ENCODE results near the gene MED29.

MED29 gene

GRCh38 chr19:39412867-39413271 lies 21.7 kb downstream of the MED29 start:
- TF ChIP-seq CTCF (IDR thresholded peaks at IDR 0.05; ENCODE audit: insufficient read depth, low read depth, low read length, missing control alignments) = no peak
- no peak for DNase-seq (ENCODE audit: low read depth)

GRCh38 chr19:39413272-39413910 lies 22.2 kb downstream of the MED29 start:
- peak overlapping the region; percentile 86 for H3K4me3 ChIP-seq (ENCODE audit: low read depth, low read length)
- no peak for TF ChIP-seq CTCF (IDR thresholded peaks at IDR 0.05; ENCODE audit: insufficient read depth, low read depth, low read length, missing control alignments)
- peak; percentile 56 for DNase-seq (ENCODE audit: low read depth)

More at GRCh38 chr19:39412867-39413271, 21.7 kb downstream of the MED29 start:
- peak overlapping the region; percentile 86 for H3K4me3 ChIP-seq (ENCODE audit: low read depth, low read length)

DNA sequence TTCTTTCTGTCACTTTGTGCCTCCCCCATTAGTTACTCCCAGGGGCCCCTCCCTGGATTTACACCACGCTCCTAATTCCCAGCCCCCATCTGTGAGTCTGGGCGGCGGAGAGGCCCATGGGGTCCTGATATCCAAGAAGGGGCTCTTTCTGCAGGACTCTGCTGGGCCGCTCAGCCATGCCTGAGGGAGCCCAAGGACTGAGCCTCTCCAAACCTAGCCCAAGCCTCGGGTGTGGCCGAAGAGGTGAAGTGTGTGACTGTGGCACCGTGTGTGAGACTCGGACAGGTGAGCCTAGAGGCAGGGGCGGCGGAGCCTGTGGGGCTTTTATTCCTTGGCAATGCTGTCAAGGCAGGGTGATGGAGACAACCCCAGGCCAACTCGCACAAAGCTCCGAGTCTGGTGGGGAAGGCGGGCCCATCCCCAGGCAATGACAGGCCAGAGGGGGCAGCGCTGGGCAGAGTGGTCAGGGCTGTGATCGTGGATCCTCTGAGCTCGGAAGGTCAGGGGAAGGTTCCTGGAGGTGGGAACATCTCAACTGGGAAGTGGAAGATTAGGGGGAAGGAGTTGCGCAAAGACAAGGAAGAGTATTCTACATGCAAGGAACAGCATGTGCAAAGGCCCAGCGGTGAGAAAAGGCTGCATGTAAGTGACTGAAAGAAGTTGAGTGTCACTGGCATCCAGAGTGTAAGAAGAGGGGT lies 22.9 kb downstream of the MED29 start:
- no peak for DNase-seq (ENCODE audit: low read depth)
- peak; percentile 11 for TF ChIP-seq CTCF (IDR thresholded peaks at IDR 0.05; ENCODE audit: insufficient read depth, low read depth, low read length, missing control alignments)
- H3K4me3 ChIP-seq (ENCODE audit: low read depth, low read length) = peak overlapping the region; percentile 86

GRCh38 chr19:39415111-39416046 lies 24.2 kb downstream of the MED29 start:
- no peak for DNase-seq (ENCODE audit: low read depth)
- no peak for TF ChIP-seq CTCF (IDR thresholded peaks at IDR 0.05; ENCODE audit: insufficient read depth, low read depth, low read length, missing control alignments)
- no peak overlapping the region for H3K4me3 ChIP-seq (ENCODE audit: low read depth, low read length)

GRCh38 chr19:39416152-39417120 lies 25.3 kb downstream of the MED29 start:
- H3K4me3 ChIP-seq (ENCODE audit: low read depth, low read length) = no peak overlapping the region
- DNase-seq (ENCODE audit: low read depth) = no peak
- no peak for TF ChIP-seq CTCF (IDR thresholded peaks at IDR 0.05; ENCODE audit: insufficient read depth, low read depth, low read length, missing control alignments)
